DMS79 treated with DMSO at 0.1 percent for 48 hours (cell line): Measurements from ENCODE around the gene ZNF132.

ENCODE experiments used
- DNase-seq: peaks from one replicate; lab custom pipeline; 2025; lab: John Stamatoyannopoulos, UW

The ZNF132 gene

GRCh38 chr19:58386576-58387337 is 53.2 kb downstream of the ZNF132 start, which contains the start of gene RPS5:
Gene RPS5, plus strand, starts transcription at chr19:58387269. Its CDS starts 869 bp downstream, at chr19:58388138.
- DNase-seq: peak; percentile 97

GRCh38 chr19:58385891-58386575 is 53.9 kb downstream of the ZNF132 start:
- DNase-seq: peak; percentile 13

GRCh38 chr19:58385313-58385890 is 54.6 kb downstream of the ZNF132 start:
- no peak for DNase-seq

- no peak for DNase-seq
These were observed 56.9 kb downstream of the ZNF132 start for GRCh38 chr19:58382997-58383603.
